PC-3 (cell line): Measurements from ENCODE around the gene EGFL7.

Experiments
- CTCF ChIP-seq: fragments of 300-600 bp; sonication (generic); conservative IDR thresholded peaks from 2 replicates; pipeline ENCODE4 v1.5.1; 2017; ENCODE audit warnings: antibody characterized with exemption, low read depth, mild to moderate bottlenecking, low read length
- EZH2 ChIP-seq: fragments of 300-600 bp; sonication (generic); IDR thresholded peaks from one replicate; pipeline ENCODE4 v1.6.1; 2017; ENCODE audit warnings: antibody characterized with exemption, mild to moderate bottlenecking, low read length; ENCODE audit not compliant: unreplicated experiment

GRCh38 chr9:136648751-136649150 is 14.0 kb upstream of the EGFL7 start:
- TF ChIP-seq CTCF (no peak), EZH2 (no peak)
